ENCODE data around the gene NCAM2. TPM values are rescaled to one million over a fixed set of nuclear protein-coding genes. Genes with fewer than 3 reads are reported as not detected.

NCAM2 gene
- 112 and 116 TPM in 2 replicates for polyA plus RNA-seq

GRCh38 chr21:20997636-20998455 is at the start of gene NCAM2:
Gene NCAM2, plus strand, starts transcription at chr21:20998409.

